ENCODE measurements around the gene KLF3.

Gene KLF3

DNA sequence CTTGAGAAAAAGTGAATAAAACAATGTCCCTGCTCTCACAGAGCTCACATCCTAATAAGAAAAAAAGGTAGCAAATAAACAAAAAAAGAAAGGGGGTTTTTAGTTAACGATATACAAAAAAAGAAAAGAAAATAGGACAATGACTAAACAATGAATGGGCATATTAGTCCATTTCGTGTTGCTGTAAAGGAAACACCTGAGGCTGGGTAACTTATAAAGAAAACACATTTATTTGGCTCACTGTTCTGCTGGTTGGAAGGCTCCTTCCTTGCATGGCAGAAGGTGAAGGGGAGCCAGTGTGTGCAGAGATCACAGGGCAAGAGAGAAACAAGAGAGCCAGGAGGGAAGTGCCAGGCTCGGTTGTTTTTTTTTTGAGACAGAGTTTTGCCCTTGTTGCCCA lies 4.7 kb upstream of the KLF3 start:
- DNase-seq, result no peak

DNA sequence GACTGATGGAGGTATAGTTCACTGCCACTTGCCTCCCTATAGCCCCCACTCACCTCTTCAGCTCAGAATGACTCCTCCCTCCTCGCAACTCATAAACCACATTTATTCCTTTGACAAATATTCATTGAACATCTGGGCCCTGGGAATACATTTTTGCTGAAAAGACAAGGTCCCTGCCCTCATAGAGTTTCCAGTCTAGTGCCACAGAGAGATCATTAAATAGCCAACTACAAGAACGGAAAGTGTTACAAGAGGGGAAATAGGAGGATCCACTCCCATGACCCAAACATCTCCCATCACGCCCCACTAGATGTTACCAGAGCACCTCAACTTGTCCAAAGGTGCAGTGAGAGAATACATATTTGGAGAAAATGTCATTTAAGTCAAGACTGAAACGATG lies 3.2 kb upstream of the KLF3 start:
- DNase-seq, result no peak

DNA sequence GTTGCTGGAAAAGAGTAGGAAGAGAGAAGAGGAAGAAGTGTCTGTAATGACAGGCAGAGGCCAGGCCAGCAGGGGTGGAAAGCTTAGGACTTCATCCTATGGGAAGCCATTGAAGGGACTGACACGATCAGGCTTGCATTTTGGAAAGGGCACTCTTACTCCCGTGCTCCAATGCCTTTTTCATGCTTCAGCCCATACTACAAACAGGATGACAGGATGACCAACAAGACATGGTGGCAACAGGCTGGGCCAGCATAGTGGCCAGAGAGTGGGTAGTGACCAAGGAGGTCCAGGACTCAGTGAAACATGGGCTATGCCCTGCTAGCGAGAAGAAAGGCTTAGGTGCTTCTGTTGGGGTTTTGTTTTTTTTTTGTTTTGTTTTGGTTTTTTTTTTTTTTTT lies 2.6 kb upstream of the KLF3 start:
- no peak for DNase-seq

DNA sequence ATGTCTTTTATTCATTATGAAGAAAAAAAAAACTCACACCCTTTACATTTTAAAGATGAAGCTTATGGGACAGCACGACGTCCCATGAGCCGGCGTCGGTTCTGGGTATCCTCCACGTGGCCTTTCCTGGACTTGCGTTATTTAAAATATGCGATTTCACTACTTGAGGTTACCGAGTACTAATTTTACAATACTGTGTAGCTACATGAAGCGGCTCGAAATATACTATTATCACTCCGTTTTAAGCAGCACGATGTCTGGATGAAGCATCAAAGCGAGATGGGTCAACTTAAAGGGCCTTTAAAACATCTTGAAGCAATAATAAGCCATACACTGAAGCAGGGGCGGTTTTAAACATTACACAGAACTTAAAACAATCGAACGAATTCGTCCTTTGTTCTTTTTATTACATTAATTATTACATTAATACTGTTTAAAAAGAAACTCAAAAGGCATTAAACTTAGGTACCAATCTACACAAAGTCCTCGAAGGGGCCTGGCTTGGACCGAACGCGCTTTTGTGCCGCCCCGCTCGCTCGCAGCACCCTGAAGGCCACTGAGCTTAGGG lies 1.4 kb upstream of the KLF3 start:
- no peak for DNase-seq

DNA sequence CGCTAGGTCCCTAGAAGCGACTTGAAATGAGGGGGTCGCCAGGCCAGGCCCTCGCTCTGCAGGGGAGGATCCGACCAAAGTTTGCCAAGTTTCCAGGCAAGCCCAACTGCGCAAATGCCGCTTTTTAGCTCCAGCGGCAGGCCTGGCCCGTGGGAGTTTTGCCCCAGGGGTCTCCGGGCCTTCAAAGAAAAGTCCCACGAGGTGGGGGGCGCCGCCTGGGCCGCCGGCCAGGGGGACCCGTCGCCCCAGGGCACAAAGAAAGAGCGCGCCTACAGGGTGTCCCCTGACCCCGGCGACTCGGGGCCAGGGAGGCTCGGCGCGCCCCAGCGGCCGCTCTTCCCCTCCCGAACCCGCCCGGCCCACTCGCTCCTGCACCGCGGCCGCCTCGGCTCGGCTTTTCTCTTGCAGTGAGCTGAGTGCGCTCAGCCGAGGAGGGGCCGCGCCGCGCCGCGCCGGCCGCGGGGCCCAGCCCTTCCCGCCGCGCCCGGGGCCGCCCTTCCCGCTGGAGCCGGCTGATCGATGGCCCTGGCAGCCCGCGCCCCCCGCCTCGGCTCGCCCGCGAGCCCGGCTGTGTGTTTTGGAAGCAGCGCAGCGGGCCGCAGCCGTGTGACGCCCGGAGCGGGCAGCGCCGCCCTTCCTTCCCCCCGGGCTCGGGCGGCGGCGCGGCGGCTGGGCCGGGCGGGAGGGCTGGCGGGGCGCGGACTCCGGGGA lies 754 bp upstream of the KLF3 start:
- peak; percentile 73 for DNase-seq

DNA sequence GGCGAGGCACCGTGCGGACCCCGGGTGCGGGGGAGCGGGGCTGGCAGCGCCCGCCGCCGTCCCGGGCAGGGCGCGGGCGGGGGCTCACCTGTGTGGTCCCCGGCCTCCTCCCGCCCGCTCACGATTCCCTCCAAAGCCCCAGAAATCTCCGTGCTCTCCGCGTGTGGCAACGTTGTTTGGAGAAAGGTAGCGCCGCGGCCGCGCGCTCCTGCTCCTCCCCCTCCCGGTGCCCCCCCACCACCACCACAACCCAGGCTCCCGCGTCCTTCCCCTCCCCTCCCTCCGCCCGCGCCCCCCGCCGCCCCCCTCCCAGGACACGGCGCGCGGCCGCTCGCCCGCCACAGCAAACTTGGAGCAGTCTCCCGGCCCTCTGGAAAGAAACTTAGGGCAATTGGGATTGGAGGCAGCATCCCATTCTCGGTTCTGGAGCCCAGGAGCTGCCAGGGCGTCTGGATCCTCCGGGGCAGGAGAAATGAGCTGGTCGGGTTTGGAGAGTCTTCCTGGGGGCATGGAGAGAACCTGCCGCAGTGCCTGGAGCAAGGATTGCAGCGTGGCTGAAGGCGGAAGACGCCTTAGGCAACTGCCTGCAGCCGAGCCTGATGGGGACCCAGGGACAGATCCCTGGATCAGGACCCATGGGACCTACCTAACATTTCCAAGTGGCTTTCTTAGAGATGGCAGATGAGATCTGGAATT lies 855 bp downstream of the KLF3 start:
- peak; percentile 84 for DNase-seq

DNA sequence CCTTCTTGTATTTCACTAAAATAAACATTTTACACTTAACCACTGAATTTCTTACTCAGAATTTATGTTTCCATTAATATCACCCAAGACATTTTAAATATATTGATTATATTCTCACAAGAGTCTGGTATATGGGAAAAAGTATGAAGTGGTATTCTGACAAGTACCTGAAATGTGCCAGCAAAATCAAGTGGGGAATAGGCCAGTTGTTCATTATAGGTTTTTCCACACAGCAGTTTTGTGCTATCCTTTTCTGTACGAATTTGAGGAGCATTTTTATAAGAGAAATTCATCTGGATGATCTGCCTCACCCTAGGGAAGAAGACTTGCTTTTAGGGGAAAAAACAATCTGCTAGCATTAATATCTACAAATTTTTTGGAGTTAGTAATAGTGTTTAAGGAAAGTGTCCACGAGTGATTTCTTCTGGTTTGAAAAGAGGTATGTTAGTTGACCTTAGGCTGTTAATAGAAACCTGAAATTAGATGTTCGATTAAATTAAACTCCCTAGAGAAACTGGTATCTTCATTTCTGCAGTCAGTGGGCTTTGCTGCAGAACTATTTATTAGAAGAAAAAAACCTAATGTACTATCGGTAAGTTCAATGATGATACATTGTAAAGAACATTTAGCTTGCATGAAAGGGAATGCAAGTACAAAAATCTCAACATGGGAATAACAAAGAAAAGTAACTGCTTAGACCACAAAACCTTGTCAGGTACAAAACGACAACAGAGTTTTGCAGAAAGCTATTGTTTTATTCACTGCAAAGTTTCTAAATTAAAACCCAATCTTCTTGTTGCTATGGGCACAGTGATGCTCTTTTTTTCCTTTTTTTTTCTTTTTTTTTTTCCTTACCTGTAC lies 1.8 kb downstream of the KLF3 start:
- DNase-seq, result no peak

DNA sequence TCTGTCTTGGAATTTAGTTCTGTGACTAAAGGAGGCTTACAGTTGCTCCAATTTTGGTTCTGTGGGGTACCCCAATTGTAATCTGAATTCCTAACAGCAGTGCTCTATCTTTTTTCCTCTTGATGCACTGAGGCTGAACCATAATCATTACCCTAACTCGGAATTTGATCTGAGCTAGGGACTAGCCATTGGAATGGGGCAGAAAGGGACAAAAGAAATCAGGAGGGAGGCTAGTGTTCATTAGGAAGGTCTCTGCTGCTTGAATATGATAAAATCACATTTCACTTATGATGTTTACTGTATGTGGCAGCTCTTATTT lies 2.7 kb downstream of the KLF3 start:
- no peak for DNase-seq

DNA sequence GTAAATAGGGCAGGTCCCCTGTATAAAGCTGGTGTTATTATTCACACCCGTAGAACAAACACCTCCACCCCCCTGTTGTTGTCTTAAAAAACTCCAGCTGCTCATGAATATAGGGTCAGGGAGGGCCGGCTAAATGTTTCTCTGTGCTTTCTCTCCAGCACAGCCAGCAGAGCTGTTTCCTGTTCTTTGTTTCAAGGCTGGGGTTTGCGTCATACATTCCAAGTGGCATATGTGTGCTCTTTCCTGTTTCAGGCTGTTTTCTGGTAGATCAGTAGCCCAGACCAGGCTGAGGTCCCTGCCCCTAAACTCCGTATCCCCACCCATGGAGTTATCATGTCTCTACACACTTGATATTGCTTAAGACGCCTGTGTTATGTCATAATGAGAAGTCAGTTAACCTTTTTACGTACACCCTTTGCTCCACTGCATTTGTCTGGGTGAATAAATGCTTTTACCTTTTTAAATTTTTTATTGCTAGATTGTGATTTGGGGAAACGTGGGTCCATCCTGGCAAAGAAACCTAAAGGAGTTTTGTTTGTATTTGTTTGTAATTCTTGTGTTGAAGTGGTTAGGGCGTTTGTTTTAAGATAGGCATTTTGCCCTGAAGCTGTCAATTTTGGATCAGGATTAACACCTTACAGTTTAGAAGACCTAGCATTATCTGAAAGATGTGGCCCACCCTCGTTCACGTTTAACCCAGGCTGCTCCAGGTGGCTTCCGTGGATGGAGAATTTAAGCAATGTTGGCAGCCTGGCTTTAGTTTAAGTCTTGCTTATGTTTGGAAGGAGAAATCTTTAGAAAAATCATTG lies 3.3 kb downstream of the KLF3 start:
- DNase-seq, result peak; percentile 87

DNA sequence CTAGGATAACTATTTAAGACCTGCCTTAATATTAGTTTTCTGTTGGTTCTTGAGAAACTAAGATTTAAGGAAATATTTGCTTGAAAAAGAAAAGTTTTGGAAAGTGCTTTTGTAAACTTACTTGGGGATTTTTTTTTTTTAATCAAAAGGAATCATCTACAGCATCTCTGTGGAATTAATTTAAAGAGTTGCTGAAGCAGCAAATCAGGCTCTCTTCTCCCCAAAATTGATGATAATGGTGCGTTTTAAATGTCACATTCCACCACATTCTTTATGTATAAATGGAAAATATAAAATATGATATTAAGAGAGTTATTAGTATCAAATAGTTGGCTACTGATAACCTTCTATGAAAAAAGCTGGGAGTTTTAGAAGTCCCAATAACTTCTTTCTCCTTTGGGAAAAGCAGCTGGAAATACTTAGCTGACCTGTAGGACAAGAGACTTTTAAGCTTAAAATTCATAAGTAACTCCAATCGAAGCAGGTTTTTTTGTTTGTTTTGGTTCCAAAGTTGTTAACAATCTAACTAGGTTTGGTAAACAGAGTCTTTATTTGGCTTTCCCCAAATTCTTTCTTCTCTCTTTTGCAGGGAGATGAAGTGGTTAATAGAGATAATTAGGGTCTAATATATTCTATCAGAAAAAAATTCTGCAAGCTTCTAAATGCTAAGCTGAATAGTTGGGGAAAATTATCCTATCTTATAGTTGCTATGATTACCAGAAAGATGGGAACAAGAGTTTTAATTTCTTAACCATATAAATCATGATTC lies 4.4 kb downstream of the KLF3 start:
- DNase-seq, result no peak

DNA sequence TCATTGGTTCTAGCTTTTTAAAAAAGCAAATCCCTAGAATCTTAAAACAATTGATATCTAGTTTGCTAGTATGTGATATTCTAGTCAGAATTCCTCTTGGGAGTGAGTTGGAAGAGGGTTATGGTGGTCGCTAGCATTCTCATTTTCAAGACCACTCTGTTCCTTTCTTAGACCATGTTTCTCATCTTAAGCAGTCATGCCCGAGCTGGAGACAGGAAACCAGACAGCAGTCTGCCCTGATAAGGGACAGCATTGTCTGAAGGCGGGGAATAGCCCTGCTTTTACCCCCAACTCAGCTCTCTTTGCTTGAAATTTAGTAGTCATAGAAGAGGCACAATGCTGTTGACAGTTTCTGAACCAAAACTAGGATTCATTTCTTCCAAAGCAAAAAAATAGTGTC lies 5.2 kb downstream of the KLF3 start:
- no peak for DNase-seq

DNA sequence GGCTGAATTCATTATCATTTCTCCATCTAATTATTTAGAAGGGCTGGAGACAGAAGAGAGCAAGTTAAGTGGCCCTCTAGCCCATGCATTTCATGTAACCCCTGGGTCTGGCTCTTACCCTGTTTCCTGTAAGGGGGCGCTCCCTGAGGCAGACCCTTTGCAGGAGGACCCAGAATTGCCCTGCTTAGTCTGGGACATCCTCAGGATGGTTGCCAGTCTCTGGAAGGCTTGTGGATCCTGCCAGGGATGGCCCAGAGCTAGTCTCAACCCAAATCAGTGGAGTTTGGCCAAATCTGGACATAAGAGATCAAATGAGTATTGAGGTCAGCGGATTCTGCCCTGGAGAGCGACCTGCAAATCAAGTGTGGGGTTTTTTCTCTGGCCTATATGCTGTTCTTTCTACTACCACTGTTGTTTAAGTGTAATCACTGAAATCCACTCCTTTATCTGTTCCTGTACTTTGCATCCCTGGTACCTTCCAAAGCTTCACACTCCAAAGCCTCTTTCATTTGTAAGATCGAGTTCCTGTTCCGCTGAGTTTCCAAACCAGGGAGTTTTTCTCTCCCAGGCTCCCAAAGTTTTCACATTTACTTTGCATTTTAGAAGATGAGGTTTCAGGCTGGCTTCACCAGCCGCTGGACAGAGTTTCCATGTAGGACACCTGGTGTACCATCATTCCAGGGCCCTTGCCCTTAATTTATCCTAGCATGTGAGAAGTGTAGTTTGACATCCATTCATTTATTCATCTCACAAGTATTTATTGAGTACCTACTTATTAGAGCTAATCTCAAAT lies 6.3 kb downstream of the KLF3 start:
- DNase-seq, result no peak

DNA sequence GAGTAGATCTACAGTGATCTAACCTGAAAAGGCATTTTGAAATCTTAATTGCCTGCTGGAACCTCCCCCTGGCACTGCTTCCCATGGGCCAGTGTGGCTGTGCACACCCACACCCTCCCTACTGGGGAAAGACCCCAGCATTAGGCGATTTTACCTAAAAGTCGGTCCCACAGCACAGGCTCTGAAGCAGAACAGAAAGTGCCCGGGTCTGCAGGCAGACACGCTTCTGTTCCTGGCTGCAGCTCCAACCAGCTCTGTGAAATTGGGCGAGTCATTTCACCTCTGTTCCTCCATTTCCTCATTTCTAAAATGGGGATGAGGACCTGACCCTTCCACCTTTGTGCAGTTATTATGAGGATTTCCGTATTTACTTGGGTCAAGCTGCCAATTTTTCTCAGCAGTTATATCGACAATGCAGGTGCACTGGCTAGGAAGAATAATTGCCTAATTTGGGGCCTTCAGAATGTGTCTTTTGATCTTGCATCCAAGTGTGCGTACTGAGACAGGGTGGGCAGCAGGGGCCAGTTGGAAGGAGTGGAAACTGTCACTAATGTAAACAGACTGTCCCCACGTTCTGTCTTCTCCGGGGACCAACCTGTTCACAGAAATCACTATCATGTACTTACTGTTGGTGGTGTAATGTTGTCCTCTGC lies 7.1 kb downstream of the KLF3 start:
- no peak for DNase-seq

DNA sequence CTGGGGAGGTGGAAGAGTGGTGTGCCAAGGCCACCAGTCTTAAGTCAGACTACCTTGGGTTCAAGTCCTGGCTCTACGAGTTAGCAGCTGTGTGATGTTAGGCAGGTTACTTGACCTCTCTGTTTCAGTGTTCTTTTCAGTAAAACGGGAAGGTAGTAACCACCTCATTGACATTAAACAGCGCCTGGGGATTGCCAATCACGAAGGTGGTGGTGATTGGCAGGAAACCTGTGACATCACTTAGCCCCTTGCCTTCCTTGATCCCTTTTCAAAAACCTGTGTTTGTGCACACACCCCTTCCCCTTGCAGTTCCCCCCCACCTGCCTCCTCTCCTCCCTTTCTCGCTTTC lies 7.6 kb downstream of the KLF3 start:
- no peak for DNase-seq

DNA sequence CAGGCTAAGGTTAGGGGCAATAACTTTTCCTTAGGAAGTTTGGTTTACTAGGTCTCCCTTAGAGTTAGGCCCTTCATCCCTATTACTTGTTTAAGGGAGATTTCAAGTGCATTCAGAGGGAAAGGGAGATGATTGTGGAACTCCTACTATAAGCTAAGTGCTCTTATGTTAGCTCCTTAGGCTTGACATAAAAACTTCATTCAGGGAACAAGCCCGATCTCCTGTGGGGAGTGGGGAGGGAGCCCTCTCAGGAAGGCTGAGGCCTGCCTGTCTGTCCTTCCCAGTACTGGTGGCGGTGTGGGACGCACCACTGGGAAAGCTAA lies 8.0 kb downstream of the KLF3 start:
- DNase-seq, result no peak

DNA sequence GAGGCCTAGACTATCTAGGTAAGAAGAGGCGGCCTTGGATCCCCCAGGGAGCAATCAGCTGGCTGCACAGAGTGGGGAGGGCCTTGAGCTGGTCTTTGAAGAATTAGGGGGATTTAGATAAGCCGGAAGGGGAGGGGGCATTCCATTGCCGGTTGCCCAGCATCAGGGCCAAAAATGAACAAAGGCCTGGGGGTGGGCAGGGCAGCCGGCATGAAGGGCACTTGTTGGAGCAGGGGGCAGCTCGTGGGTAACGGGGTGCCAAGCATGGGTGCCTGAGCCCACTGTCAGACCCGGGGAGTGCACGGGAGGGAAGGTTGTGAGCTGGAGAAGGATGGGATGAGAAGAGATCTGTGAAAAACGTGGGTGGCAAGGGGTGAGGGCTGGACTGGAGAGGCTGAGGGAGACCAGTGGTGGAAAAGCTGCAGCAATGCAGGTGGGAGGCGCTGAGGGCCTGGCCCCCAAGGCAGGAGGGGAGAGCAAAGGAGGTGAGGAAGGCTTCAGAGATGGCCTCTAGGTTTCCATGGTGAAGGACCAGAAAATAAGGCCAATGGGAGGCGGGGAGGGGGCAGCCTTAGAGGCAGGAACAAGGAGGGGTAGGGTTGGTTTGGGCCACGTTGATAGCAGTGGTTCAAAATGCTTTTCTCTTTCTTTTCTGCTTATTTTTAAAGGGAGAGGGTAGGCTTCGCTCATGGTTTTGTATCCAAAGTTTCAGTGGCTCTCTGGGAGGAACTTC lies 8.6 kb downstream of the KLF3 start:
- DNase-seq, result no peak

DNA sequence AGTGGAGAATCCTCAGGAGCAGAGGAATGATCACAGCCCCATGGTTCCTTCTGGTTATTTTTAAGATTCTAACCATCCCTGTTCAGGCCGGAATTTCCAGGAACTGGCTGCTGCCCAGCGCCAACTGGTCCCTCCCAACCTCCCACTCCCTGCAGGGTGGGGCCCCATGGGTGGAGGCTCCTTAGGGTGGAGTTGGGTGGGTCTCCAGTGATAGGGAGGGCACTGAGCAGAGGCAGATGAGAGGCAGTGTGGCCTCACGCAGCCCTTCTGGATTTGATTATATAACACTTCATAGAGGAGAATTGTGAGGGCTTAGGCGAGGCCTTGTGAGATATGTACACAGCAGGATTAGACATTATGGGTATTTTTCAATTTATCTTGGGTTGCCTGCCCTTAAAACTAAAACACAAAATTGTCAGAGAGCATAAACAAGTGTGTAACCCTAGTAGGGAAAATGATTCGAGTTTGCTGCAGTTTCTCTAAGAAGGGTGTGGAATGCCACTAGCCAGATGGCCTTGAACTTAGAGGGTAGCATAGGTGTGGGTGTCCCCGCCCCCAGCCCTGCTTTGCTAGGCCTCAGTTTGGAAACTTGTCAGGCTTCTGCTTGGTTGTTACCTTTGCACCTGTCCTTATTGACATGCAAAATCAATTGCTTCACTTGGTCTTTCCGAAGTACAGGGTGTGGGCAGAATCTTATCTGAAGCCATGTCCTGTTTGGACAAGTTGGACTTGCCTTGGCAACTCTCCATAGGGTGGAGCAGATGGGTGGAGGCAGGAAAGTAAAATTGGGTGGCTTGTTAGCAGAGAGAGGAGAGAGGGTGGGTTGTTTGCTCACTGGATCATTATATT lies 9.4 kb downstream of the KLF3 start:
- DNase-seq, result peak; percentile 73

DNA sequence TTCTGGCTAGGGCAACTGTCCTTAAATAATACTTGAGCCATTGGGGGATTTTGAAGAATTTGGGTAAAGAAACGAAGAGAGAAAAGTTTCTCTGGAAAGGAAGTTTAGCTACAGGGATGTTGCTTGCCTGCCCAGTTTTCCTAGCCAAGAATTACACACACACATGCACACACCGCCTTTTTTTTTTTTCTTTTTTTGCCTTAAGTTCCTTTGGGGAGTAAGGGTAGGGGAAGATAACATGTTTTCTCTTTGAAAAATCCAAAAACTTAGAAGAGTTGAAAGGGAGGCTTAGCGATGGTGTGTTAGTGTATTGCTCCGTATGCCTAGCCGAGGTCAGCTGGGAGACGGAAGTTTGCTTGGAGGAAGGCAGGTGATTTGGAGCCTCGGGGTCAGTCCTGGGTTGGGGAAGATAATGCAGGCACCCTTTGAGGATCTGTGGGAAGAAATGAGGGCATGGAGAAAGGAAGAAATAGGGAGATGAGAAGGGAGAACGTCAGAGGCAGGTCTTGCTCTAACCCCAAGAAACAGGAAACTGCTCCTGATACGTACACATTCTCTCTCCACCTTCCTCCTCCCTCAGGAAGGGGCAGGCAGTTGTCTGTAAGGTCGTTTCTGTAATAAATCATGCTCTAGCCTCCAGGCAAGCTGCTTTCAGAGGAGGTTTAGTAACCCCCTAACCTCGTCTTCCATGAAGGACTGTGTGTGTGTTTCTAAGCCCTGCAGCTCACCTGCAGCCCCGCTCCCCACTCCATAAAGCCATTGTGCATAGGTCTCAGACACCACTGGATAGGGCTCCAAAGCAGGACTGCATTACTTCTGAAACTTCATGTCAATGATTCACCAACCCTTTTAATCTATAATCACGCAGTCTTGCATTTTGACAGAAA lies 10.5 kb downstream of the KLF3 start:
- no peak for DNase-seq
